Osteoblast (primary cell): Measurements from ENCODE around the gene ZBTB24. TPM values are rescaled to one million over a fixed set of nuclear protein-coding genes. Genes with fewer than 3 reads are reported as not detected.

Source experiments
- DNase-seq: peaks from one replicate; pipeline ENCODE4 v3.0.0; 2011; ENCODE audit warnings: low spot score, mixed read lengths; ENCODE audit not compliant: insufficient read length; ENCODE audit errors: missing footprints
- H2AFZ ChIP-seq: 2 replicates; pipeline ENCODE4 v1.6.0; 2011; ENCODE audit warnings: mild to moderate bottlenecking, low read length
- H3K27ac ChIP-seq: 2 replicates; pipeline ENCODE4 v1.5.1; 2011; ENCODE audit warnings: mild to moderate bottlenecking, low read depth, low read length, moderate library complexity
- H3K27me3 ChIP-seq: 2 replicates; pipeline ENCODE4 v1.6.0; 2012; ENCODE audit warnings: mild to moderate bottlenecking, control low read depth, inconsistent platforms, low read length, moderate library complexity; ENCODE audit not compliant: insufficient read depth
- H3K36me3 ChIP-seq: 2 replicates; pipeline ENCODE4 v1.5.1; 2011; ENCODE audit warnings: mild to moderate bottlenecking, low read length, control low read depth, moderate library complexity; ENCODE audit not compliant: insufficient read depth
- H3K4me1 ChIP-seq: 2 replicates; pipeline ENCODE4 v1.5.1; 2011; ENCODE audit warnings: mild to moderate bottlenecking, low read length, control low read depth, moderate library complexity; ENCODE audit not compliant: insufficient read depth
- H3K4me2 ChIP-seq: 2 replicates; pipeline ENCODE4 v1.6.0; 2011; ENCODE audit warnings: mild to moderate bottlenecking, low read length; ENCODE audit not compliant: insufficient read depth
- H3K4me3 ChIP-seq: fragments of 200-600 bp; sonication (generic); 3 replicates; pipeline ENCODE4 v1.5.1; 2012; ENCODE audit warnings: mild to moderate bottlenecking, low read length, inconsistent platforms; ENCODE audit not compliant: insufficient read depth
- H3K79me2 ChIP-seq: 2 replicates; pipeline ENCODE4 v1.6.0; 2012; ENCODE audit warnings: mild to moderate bottlenecking, low read length, control low read depth, inconsistent platforms; ENCODE audit not compliant: insufficient read depth
- H3K9me3 ChIP-seq: 2 replicates; pipeline ENCODE4 v1.5.1; 2011; ENCODE audit warnings: low read depth, low read length, control low read depth
- H4K20me1 ChIP-seq: 2 replicates; pipeline ENCODE4 v1.6.0; 2012; ENCODE audit warnings: mild to moderate bottlenecking, low read length, control low read depth; ENCODE audit not compliant: insufficient read depth
- CTCF ChIP-seq: IDR thresholded peaks from 2 replicates; pipeline ENCODE4 v1.5.1; 2011; ENCODE audit warnings: mild to moderate bottlenecking, low read depth, low read length, moderate library complexity; ENCODE audit errors: extremely low read depth
- total RNA-seq: library from RNA; depleted of rRNA; stranded (reverse); fragments of >200 nt; gene quantifications from 2 replicates; pipeline ENCODE4 v1.2.3, GENCODE V29; 2012

Gene ZBTB24
- total RNA-seq, 1 donor: 8.7 TPM

DNA sequence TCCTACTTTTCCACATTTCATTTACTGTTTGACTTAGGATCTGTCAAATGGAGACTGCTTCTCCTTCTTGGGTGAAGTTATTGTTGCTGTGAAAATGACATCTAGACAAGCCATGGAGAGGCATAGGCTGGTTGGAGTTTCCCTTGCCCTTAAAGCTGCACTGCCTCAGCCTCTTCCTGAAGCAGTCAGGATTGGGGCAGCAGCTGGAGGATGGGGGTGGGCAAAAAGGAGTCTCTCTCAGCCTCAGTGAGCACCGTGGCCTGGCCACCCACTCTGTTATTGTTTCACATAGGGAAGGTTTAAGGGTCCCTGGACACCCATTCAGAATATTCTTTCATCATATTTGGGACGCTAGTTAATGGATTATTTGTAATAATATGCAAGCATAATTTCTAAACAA is 7.7 kb upstream of the ZBTB24 start:
- no peak overlapping the region for H3K4me3 ChIP-seq
- H4K20me1 ChIP-seq: no peaks in the 10 kb centered on the region
- H2AFZ ChIP-seq: no peak overlapping the region
- TF ChIP-seq CTCF: no peak
- no peak overlapping the region for H3K27ac ChIP-seq
- peaks cover 3% of the 10 kb centered on the region for H3K27me3 ChIP-seq
- DNase-seq: no peak
- H3K4me2 ChIP-seq: no peak overlapping the region
- no peaks in the 10 kb centered on the region for H3K4me1 ChIP-seq
- no peaks in the 10 kb centered on the region for H3K79me2 ChIP-seq
- H3K9me3 ChIP-seq: no peaks in the 10 kb centered on the region
- H3K36me3 ChIP-seq: no peaks in the 10 kb centered on the region

GRCh38 chr6:109488001-109488400 is 5.0 kb upstream of the ZBTB24 start:
- no peaks in the 10 kb centered on the region for H3K36me3 ChIP-seq
- H3K4me2 ChIP-seq: no peak overlapping the region
- H3K27me3 ChIP-seq: no peaks in the 10 kb centered on the region
- H2AFZ ChIP-seq: no peak overlapping the region
- H3K4me3 ChIP-seq: no peak overlapping the region
- no peak for TF ChIP-seq CTCF
- H3K27ac ChIP-seq: no peak overlapping the region
- H3K4me1 ChIP-seq: peaks cover 4% of the 10 kb centered on the region
- DNase-seq: no peak
- no peaks in the 10 kb centered on the region for H3K9me3 ChIP-seq
- H4K20me1 ChIP-seq: no peaks in the 10 kb centered on the region
- H3K79me2 ChIP-seq: no peaks in the 10 kb centered on the region

GRCh38 chr6:109486068-109486467 is 3.0 kb upstream of the ZBTB24 start:
- no peaks in the 10 kb centered on the region for H3K27me3 ChIP-seq
- peaks cover 9% of the 10 kb centered on the region for H3K36me3 ChIP-seq

More at GRCh38 chr6:109486068-109486467, 3.0 kb upstream of the ZBTB24 start:
- no peak overlapping the region for H3K4me2 ChIP-seq
- DNase-seq: no peak
- no peak overlapping the region for H3K27ac ChIP-seq
- H3K4me1 ChIP-seq: peaks cover 7% of the 10 kb centered on the region
- no peak overlapping the region for H3K4me3 ChIP-seq
- no peaks in the 10 kb centered on the region for H3K9me3 ChIP-seq
- H4K20me1 ChIP-seq: no peaks in the 10 kb centered on the region
- H2AFZ ChIP-seq: no peak overlapping the region
- TF ChIP-seq CTCF: no peak
- H3K79me2 ChIP-seq: peaks cover 10% of the 10 kb centered on the region
